ENCODE results near the gene PIAS4. TPM values are rescaled to one million over a fixed set of nuclear protein-coding genes. Genes with fewer than 3 reads are reported as not detected.

Gene PIAS4
- total and polyA plus RNA-seq, 2 of the 13 experiments (the other 11 are each of a cell fraction or from before 2014, with no cell fraction given), result 9.0 to 20.1 TPM

DNA sequence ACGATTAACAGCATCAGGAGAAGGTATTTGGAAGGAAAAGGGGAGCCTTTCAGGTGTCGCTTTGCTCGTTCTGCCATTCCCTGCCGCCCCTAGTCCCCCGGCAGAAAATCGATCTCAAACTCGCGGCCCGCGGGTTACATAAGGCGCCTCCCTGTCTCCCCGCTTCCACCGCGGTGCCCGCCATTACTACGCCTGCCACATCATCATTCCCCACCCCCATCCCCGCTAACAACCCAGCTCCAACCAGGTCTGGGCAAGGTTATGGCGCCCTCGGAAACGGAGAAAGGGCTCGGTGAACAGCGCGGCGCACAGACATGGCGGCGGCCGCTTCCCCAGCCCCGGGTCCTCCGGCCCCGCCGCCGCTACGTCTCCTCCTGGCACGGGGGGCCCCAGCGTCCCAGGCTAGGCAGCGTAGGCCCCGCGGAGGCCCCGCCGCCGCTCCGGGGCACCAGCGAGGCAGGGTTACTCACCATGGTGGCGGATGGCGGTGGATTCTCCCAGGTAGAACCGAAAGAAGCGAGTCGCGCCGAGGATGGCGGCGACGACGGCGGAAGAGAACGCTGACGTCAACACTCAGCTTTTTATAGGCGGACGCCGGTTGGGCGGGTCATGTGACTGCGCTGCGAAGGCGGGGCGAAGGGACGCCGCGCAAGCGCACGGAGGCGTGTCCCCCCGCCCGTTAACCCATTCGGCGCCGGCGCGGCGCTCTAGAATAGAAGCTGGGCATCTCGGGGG, 22.5 kb upstream of the PIAS4 start, which contains the start of gene EEF2 (continued):
- TF ChIP-seq MAZ (IDR thresholded peaks at IDR 0.05; ENCODE audit: borderline replicate concordance, low read depth, low read length) (peak; percentile 98), MAZ (CRISPR knock-in tag; IDR thresholded peaks at IDR 0.05; ENCODE audit: low read depth) (peak; percentile 66; the same call in 1 of the 2 replicates), ELF1 (CRISPR knock-in tag; IDR thresholded peaks at IDR 0.05) (peak; percentile 72), HNF4A (CRISPR knock-in tag; IDR thresholded peaks at IDR 0.05) (no peak; the same call in 1 of the 2 replicates), DPF2 (CRISPR knock-in tag; IDR thresholded peaks at IDR 0.05; ENCODE audit: borderline replicate concordance, low read depth) (no peak), CCDC6 (CRISPR knock-in tag; IDR thresholded peaks at IDR 0.05) (peak; percentile 70; the same call in 1 of the 2 replicates), MLX (CRISPR knock-in tag; IDR thresholded peaks at IDR 0.05) (no peak), EEA1 (CRISPR knock-in tag; IDR thresholded peaks at IDR 0.05; ENCODE audit: borderline replicate concordance) (no peak; the same call in 1 of the 2 replicates), MED8 (CRISPR knock-in tag; IDR thresholded peaks at IDR 0.05; ENCODE audit: insufficient replicate concordance) (peak; percentile 92), HDAC6 (IDR thresholded peaks at IDR 0.05; ENCODE audit: low read depth, low read length) (no peak; the same call in 1 of the 2 replicates), HOXA9 (CRISPR knock-in tag; IDR thresholded peaks at IDR 0.05; ENCODE audit: borderline replicate concordance) (no peak; the same call in 1 of the 2 replicates), GTF3A (CRISPR knock-in tag; conservative IDR thresholded peaks at IDR 0.05) (no peak), TRIM22 (IDR thresholded peaks at IDR 0.05) (no peak), ZFP82 (CRISPR knock-in tag; IDR thresholded peaks at IDR 0.05; ENCODE audit: borderline replicate concordance) (0 out of 2 replicates have a peak, but pooled peaks have one; percentile 60), NFATC3 (CRISPR knock-in tag; IDR thresholded peaks at IDR 0.05) (no peak), ZKSCAN1 (IDR thresholded peaks at IDR 0.05; ENCODE audit: low read length) (peak; percentile 16; the same call in 1 of the 2 replicates), PTBP1 (IDR thresholded peaks at IDR 0.05; ENCODE audit: low read depth, low read length, poor library complexity, severe bottlenecking) (peak; percentile 35), RBFOX2 (IDR thresholded peaks at IDR 0.05; ENCODE audit: low read depth, low read length) (peak; percentile 100)
- TF ChIP-seq, protein P1, sequence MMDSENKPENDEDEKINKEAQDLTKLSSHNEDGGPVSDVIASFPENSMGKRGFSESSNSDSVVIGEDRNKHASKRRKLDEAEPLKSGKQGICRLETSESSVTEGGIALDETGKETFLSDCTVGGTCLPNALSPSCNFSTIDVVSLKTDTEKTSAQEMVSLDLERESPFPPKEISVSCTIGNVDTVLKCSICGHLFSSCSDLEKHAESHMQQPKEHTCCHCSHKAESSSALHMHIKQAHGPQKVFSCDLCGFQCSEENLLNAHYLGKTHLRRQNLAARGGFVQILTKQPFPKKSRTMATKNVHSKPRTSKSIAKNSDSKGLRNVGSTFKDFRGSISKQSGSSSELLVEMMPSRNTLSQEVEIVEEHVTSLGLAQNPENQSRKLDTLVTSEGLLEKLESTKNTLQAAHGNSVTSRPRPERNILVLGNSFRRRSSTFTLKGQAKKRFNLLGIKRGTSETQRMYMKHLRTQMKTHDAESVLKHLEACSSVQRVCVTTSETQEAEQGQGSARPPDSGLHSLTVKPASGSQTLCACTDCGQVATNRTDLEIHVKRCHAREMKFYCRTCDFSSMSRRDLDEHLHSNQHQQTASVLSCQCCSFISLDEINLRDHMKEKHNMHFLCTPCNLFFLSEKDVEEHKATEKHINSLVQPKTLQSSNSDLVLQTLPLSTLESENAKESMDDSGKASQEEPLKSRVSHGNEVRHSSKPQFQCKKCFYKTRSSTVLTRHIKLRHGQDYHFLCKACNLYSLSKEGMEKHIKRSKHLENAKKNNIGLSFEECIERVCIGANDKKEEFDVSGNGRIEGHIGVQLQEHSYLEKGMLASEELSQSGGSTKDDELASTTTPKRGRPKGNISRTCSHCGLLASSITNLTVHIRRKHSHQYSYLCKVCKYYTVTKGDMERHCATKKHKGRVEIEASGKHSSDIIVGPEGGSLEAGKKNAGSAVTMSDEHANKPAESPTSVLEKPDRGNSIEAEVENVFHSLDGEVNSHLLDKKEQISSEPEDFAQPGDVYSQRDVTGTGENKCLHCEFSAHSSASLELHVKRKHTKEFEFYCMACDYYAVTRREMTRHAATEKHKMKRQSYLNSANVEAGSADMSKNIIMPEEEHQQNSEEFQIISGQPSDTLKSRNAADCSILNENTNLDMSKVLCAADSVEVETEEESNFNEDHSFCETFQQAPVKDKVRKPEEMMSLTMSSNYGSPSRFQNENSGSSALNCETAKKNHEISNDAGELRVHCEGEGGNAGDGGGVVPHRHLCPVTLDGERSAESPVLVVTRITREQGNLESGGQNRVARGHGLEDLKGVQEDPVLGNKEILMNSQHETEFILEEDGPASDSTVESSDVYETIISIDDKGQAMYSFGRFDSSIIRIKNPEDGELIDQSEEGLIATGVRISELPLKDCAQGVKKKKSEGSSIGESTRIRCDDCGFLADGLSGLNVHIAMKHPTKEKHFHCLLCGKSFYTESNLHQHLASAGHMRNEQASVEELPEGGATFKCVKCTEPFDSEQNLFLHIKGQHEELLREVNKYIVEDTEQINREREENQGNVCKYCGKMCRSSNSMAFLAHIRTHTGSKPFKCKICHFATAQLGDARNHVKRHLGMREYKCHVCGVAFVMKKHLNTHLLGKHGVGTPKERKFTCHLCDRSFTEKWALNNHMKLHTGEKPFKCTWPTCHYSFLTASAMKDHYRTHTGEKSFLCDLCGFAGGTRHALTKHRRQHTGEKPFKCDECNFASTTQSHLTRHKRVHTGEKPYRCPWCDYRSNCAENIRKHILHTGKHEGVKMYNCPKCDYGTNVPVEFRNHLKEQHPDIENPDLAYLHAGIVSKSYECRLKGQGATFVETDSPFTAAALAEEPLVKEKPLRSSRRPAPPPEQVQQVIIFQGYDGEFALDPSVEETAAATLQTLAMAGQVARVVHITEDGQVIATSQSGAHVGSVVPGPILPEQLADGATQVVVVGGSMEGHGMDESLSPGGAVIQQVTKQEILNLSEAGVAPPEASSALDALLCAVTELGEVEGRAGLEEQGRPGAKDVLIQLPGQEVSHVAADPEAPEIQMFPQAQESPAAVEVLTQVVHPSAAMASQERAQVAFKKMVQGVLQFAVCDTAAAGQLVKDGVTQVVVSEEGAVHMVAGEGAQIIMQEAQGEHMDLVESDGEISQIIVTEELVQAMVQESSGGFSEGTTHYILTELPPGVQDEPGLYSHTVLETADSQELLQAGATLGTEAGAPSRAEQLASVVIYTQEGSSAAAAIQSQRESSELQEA (CRISPR knock-in tag; IDR thresholded peaks at IDR 0.05; ENCODE audit: not compliant biosample characterization), result peak; percentile 56

Measured in HepG2 (cell line).